IMR-90 (cell line): ENCODE measurements around the gene NPHP4.

Source experiments
- BHLHE40 ChIP-seq: fragments of 150-350 bp; IDR thresholded peaks from 2 replicates; pipeline ENCODE4 v1.6.1; 2016; ENCODE audit warnings: mild to moderate bottlenecking, low read depth, low read length
- CEBPB ChIP-seq: IDR thresholded peaks from 2 replicates; pipeline ENCODE4 v1.6.1; 2012; ENCODE audit warnings: low read depth, low read length, improper control_type of control experiment
- CHD1 ChIP-seq: IDR thresholded peaks from 2 replicates; pipeline ENCODE4 v1.6.1; 2012; ENCODE audit warnings: low read depth, low read length, improper control_type of control experiment
- CTCF ChIP-seq: conservative IDR thresholded peaks from 2 replicates; pipeline ENCODE4 v1.5.1; 2012; ENCODE audit warnings: mild to moderate bottlenecking, low read depth, low read length, improper control_type of control experiment
- MAFK ChIP-seq: IDR thresholded peaks from 2 replicates; pipeline ENCODE4 v1.6.1; 2012; ENCODE audit warnings: low read depth, low read length, improper control_type of control experiment
- MAZ ChIP-seq: IDR thresholded peaks from 2 replicates; pipeline ENCODE4 v1.6.1; 2012; ENCODE audit warnings: low read depth, mild to moderate bottlenecking, low read length, improper control_type of control experiment, moderate library complexity, borderline replicate concordance
- MXI1 ChIP-seq: IDR thresholded peaks from 2 replicates; pipeline ENCODE4 v1.6.1; 2012; ENCODE audit warnings: low read depth, mild to moderate bottlenecking, low read length, moderate library complexity, borderline replicate concordance
- POLR2A ChIP-seq: IDR thresholded peaks from 2 replicates; pipeline ENCODE4 v1.6.1; 2012; ENCODE audit warnings: mild to moderate bottlenecking, low read depth, low read length
- RAD21 ChIP-seq: IDR thresholded peaks from 2 replicates; pipeline ENCODE4 v1.6.1; 2012; ENCODE audit warnings: low read length, improper control_type of control experiment
- RCOR1 ChIP-seq: IDR thresholded peaks from 2 replicates; pipeline ENCODE4 v1.6.1; 2012; ENCODE audit warnings: mild to moderate bottlenecking, low read length, improper control_type of control experiment; ENCODE audit not compliant: insufficient replicate concordance
- RFX5 ChIP-seq: IDR thresholded peaks from 2 replicates; pipeline ENCODE4 v1.8.0; 2012; ENCODE audit warnings: low read depth, mild to moderate bottlenecking, low read length, moderate library complexity
- USF2 ChIP-seq: fragments of 150-350 bp; IDR thresholded peaks from 2 replicates; pipeline ENCODE4 v1.6.1; 2017; ENCODE audit warnings: mild to moderate bottlenecking, antibody characterized with exemption, low read length, low read depth

GRCh38 chr1:6029351-6029750, 37.1 kb upstream of the NPHP4 start:
- TF ChIP-seq CTCF (no peak), MXI1 (no peak), RAD21 (no peak), BHLHE40 (no peak), USF2 (no peak), MAFK (no peak), CEBPB (no peak), CHD1 (no peak), POLR2A (no peak), MAZ (no peak), RCOR1 (no peak), RFX5 (no peak)
